SH-SY5Y (cell line): ENCODE measurements around the gene KIAA1586.

Source experiments
- GATA2 ChIP-seq: IDR thresholded peaks from 2 replicates; pipeline ENCODE4 v1.6.1; 2011; ENCODE audit warnings: mild to moderate bottlenecking, low read depth, low read length
- GATA3 ChIP-seq: IDR thresholded peaks from 2 replicates; pipeline ENCODE4 v1.6.1; 2011; ENCODE audit warnings: low read depth, mild to moderate bottlenecking, low read length, moderate library complexity

The KIAA1586 gene

DNA sequence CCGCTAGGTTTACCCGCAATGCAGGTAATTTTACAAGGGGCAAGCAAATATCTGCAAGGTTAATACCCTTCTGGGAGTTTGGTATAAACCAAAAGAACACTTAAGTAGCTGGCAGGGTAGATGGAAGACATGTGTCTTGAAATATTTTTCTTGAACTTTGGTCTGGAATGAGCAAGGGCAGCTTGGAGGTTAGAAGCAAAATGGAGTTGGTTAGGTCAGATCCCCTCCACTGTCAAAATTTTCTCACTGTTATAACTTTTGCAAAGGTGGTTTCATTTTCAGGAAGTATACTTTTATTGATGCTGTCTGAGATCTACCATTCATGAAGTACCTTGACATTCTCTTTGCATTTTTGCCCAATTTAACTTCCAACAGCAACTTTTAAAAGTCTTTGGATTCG is 13.3 kb upstream of the KIAA1586 start:
- TF ChIP-seq GATA3 (no peak), GATA2 (no peak)

DNA sequence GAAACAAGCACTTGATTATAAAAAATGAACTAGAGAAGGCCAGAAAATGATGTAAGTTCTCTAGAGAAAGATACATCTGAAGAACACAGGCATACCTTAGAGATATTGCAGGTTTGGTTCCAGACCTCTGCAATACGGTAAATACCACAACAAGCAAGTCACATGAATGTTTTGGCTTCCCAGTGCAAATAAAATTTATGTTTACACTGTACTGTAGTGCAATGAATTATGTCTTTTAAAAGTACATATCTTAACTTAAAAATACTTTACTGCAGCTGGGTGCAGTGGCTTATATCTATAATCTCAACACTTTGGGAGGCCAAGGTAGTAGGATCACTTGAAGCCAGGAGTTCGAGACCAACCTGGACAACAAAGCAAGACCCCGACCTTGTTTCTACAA is 10.9 kb upstream of the KIAA1586 start:
- no peak for TF ChIP-seq GATA3
- TF ChIP-seq GATA2, result no peak

DNA sequence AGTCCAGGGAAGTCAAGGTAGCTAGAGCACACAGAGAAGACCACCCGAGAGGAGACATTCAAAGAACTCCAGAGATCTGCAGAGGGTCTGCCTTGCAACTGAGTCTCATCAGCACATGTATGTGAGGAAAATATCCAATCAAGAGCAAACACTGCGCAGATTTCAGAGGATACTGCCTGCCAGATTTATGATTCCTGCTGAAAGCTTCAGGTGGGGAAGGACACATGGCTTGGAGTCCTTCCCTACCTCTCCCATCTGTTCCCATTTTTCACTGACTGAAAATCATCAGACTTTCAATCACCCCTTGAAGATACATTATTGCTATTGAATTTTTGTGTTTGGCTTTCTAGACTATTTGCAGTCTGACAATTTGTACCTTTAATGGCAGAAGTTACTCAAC is 7.6 kb upstream of the KIAA1586 start:
- TF ChIP-seq GATA2, result no peak
- TF ChIP-seq GATA3, result no peak

DNA sequence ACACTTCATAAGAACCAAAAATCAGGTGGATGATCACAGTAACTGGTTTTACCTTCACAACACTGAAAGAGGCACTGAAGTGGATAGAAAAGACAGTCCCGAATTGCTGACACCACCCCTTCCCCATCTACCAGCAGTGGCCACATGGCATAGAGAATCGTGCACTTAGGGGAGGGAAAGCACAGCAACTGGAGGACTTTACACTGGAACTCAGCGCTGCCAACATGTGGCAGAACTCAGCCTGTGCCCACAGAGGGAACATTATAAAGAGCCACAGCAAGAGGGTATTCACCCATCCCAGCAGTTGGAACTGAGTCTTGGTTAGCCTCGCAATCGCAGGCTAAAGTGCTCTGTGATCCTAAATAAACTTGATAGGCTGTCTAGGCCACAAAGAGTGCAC is 6.5 kb upstream of the KIAA1586 start:
- TF ChIP-seq GATA2 (no peak), GATA3 (no peak)

DNA sequence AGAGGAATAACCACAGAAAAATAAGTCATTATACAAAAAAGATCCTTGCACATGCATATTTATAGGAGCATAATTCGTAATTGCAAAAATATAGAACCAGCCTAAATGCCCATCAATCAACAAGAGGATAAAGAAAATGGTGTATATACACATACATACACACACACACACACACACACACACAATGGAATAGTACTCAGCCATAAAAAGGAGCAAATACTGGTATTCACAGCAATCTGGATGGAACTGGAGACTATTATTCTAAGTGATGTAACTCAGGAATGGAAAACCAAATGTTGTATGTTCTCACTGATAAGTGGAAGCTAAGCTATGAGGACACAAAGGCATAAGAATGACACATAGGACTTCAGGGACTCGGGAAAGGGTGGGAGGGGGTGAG is 1.9 kb upstream of the KIAA1586 start:
- TF ChIP-seq GATA3 (no peak), GATA2 (no peak)

DNA sequence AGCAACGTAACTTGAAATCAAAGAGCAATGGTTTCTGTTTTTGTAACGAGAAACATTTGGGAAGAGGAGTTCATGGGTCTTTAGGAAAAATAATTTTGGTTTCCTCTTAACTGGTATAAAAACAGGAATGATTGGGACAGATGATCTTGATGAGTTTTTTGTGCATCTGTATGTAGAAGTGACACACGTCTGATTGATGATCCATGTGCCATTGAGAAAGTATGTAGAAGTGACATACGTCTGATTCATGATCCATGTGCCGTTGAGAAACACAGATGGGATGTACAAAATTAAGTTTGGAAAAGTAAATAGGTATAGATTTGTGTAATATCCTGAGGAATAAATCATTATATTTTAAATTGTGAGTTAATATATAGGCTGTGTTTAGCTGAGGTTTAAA is 2.1 kb downstream of the KIAA1586 start:
- TF ChIP-seq GATA3 (no peak), GATA2 (no peak)

DNA sequence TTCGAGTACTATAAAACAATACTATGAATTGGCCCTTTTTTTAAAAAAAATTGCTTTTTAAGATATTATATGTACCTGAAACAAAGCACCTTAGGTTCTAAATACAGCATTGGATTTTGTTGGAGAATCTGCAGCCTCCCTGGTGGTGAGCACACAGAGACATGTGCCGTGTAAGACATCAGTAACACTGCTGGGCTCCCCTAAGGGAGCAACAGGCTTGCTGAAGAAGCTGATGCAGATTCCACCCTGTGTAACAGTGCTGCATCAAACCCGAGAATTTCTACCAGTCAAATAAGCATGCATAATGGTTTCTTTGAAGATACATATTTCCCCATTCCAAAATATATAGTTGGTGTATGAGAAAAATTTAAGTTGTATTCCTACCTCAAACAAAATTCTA is 17.4 kb downstream of the KIAA1586 start:
- TF ChIP-seq GATA3, result no peak
- no peak for TF ChIP-seq GATA2

DNA sequence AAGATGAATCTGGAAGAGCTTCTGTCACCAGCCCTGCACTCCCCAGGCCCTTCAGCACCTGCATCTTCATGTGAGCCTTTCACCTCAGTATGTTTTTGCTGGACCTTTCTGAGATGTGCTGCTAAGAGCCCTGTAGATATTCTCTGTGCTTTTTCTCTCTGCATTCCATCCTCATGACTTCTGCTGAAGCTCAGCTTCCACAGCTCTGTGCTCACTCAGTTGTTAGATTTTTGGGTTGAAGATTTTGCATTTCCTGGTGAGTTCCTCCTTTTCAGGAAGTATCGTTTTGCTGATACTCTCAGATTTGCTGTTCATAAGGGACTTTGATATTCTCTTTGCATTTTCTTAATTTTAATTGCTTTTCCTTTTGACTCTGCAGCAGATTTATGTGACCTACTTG is 18.3 kb downstream of the KIAA1586 start:
- TF ChIP-seq GATA2 (no peak), GATA3 (no peak)

DNA sequence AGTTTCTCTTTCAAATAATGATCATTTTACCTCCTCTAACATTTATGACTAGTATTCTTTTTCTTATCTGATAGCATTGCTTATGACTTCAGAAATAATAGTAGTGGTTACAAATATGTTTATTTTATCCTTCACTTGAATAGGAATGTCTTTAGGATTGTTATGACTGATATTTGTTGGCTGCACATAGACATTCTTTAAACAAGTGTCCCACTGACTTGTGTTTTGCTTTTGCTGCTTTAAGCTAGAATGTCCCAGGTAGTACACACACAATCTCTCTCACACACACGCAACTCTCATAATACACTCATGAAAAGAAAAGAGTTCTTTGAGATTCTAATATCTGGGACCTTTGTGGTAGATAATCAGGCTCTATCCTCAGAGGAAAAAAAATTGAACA is 21.6 kb downstream of the KIAA1586 start:
- TF ChIP-seq GATA3, result no peak
- no peak for TF ChIP-seq GATA2

DNA sequence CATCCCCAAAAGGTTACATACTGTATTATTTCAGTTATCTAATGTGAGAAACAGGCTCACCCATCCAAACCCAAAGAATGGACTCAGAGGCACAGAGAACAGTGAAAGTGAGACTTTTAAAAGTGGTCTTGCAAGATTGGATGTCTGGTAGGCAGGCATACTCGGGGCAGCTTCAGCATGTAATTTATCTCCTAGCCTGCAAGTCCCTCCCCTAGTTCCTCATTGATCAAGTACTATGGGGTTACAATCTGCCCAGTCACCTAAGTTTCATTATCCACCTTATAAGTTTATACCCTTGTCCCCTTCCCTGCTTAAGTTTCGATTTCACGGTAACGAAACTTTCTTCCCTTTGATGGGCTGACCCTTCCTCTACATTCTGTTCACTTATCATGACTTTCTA is 22.7 kb downstream of the KIAA1586 start:
- no peak for TF ChIP-seq GATA3
- TF ChIP-seq GATA2, result no peak

DNA sequence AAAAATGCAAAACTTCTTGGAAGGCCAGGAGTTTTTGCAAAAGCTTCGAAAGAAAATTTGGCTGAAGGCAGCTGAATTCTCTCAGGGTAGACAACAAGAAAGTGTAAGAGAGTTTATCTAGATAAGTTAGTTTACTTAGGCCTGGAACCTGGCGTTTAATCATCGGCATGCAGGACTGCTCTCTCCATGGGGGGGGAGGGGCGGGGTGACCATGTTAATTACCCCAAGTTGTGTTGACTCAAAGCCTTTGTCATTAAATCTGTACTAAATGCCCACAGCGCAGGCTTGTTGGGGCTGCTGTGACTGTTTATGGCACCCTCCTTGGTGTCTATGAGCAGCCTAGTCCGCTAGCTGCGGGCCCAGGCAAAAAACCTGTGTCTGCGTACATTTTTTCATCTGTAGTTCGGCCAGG is 23.4 kb downstream of the KIAA1586 start:
- TF ChIP-seq GATA3 (no peak), GATA2 (no peak)

DNA sequence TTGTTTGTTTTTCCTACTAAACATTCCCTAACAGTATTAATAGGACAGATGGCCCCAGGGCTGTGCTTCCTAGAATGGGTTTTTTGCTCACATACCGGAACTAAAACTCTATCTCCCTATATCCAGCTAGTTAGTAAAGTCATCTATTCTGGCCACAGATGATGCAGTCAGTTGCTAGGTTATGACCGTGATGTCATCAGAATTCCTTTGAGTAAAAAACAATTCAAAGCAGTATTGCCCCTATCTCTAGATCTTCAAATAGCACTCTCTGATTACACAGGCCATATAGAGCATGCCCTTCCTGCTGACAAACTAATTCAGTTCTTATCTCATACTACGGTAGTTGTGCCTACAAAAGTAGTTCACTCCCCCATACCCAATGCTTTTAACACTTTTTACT is 25.6 kb downstream of the KIAA1586 start:
- TF ChIP-seq GATA3 (no peak), GATA2 (no peak)

DNA sequence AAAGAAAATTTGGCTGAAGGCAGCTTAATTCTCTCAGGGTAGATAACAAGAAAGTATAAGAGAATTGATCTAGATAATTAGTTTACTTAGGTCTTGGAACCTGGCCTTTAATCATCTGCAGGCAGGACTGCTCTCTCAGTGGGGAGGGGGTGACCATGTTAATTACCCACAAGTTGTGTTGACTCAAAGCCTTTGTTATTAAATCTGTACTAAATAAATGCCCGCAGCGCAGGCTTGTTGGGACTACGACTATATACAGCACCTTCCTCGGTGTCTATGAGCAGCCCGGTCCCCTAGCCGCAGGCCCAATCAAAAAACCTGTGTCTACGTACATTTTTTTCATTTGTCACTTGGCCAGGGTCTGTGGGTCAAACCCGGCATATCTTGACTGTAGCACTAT is 27.9 kb downstream of the KIAA1586 start:
- TF ChIP-seq GATA3 (no peak), GATA2 (no peak)

DNA sequence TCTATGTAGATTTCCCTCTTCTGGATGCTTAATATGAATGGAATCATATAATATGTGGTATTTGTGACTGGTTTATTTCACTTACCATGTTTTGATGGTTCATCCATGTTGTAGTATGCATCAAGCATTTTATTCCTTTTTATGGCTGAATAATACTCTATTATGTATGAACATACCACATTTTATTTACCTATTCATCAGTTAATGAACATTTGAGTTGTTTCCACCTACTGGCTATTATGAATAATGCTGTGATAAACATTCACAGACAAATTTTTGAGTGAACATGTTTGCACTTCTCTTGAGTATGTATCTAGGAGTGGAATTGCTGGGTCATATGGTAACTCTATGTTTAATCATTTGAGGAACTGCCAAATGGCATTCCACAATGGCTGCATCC is 28.6 kb downstream of the KIAA1586 start:
- no peak for TF ChIP-seq GATA2
- TF ChIP-seq GATA3, result no peak

DNA sequence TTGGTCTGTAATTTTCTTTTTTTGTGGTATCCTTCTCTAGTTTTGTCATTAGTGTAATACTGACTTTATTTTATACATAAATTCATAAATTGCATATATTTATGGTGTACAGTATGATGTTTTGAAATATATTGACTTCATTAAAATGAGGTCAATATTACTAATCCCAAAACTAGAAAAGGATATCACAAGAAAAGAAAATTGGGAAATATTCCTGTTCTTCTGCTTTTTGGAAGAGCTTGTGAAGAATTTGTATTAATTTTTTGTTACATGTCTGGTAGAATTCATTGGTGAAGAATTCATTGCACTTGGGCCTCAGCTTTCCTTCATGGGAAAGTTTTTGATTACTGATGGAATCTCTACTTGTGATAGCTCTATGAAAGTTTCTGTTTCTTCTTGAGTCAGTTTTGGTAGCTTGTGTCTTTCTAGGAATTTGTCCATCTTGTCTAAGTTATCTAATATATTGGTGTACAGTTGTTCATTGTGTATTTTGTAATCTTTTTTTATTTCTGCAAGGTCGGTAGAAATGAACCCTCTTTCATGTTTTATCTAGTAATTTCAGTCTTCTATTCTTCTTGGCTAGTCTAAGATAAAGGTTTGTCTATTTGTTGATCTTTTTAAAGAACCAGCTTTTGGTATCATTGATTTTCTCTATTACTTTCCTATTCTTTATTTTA is 32.2 kb downstream of the KIAA1586 start:
- TF ChIP-seq GATA2, result no peak
- TF ChIP-seq GATA3, result no peak

DNA sequence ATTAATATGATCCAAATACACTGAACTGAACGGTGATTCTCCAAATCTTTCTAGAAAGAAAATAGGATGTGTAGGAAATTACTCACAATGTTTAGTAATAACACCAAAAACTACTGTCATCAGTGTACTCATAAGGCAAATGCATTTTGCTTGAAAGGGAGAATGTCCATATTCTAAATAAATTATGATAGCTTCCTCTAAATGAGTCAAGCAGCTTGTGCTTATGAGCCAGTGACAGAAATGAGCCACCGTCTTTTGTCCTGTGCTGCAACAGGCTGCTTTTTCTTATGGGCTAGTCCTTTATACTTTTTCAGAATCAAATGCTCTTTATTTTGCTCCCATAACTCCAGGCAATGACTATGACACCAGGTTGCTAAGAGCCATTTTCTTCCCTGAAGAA is 39.0 kb downstream of the KIAA1586 start:
- TF ChIP-seq GATA2 (no peak), GATA3 (no peak)
